Thyroid gland (tissue), 4 donors: ENCODE data around the gene SMYD2.

Experiments used
- CTCF ChIP-seq, 6 experiments: fragments of 200-600 bp in 3 of 6; fragments of 450-650 bp in 3 of 6; sonication (generic) in 3 of 6; IDR thresholded peaks; one replicate each; pipeline ENCODE4 v1.5.1; 2016 to 2019; ENCODE audit warnings: antibody characterized with exemption in 6 of 6, mild to moderate bottlenecking in 2 of 6, inconsistent platforms in 1 of 6, moderate library complexity in 1 of 6
- POLR2A ChIP-seq, 2 donors: fragments of 450-650 bp; IDR thresholded peaks; one replicate each; pipeline ENCODE4 v1.6.1; 2017; ENCODE audit warnings: antibody characterized with exemption in 2 of 2, mild to moderate bottlenecking in 2 of 2, moderate library complexity in 1 of 2

GRCh38 chr1:214272964-214273533 is 7.9 kb upstream of the SMYD2 start:
- TF ChIP-seq CTCF (IDR thresholded peaks at IDR 0.05) (no peak), POLR2A (IDR thresholded peaks at IDR 0.05) (no peak)
